WTC11 (cell line): Measurements from ENCODE around the gene HBB. TPM values are rescaled to one million over a fixed set of nuclear protein-coding genes. Genes with fewer than 3 reads are reported as not detected.

Experiments used
- ATAC-seq: fragments of 200-7000 bp; cut with Tn5 transposase; 2 replicates; pipeline ENCODE4 v1.10.0; 2021; ENCODE audit warnings: mild to moderate bottlenecking, moderate library complexity
- CTCF ChIA-PET: fragments of 300-600 bp; sonication (Branson Sonifier 250); formaldehyde crosslinking; loops from one replicate; lab custom pipeline; 2021; ENCODE audit warnings: antibody characterized with exemption; lab: Charles Lee
- POLR2A ChIA-PET: fragments of 350-600 bp; sonication (Branson Sonifier 250); formaldehyde crosslinking; loops from one replicate; lab custom pipeline; 2021; ENCODE audit warnings: antibody characterized with exemption; lab: Charles Lee
- DNase-seq: peaks from one replicate; pipeline ENCODE4 v3.0.0; 2021; ENCODE audit warnings: low spot score
- H3K27ac Mint-ChIP-seq: 2 replicates; pipeline ENCODE4 v1.8.0; 2021; ENCODE audit warnings: mixed read lengths
- H3K27me3 Mint-ChIP-seq: 2 replicates; pipeline ENCODE4 v1.8.0; 2021; ENCODE audit warnings: low read depth, mild to moderate bottlenecking, moderate library complexity, mixed read lengths
- H3K36me3 Mint-ChIP-seq: 2 replicates; pipeline ENCODE4 v1.8.0; 2021; ENCODE audit warnings: mixed read lengths
- H3K4me1 Mint-ChIP-seq: 2 replicates; pipeline ENCODE4 v1.8.0; 2022; ENCODE audit warnings: mixed read lengths
- H3K4me3 Mint-ChIP-seq: 2 replicates; pipeline ENCODE4 v1.8.0; 2021; ENCODE audit warnings: mild to moderate bottlenecking, moderate library complexity, mixed read lengths
- H3K9me3 Mint-ChIP-seq: 2 replicates; pipeline ENCODE4 v1.8.0; 2021; ENCODE audit warnings: mixed read lengths
- AFF4 ChIP-seq: sonication (generic); formaldehyde crosslinking; IDR thresholded peaks from 2 replicates; pipeline ENCODE4 v1.8.1; 2023; ENCODE audit warnings: mild to moderate bottlenecking, missing genetic modification reagents, borderline replicate concordance
- CREB1 ChIP-seq: sonication (generic); formaldehyde crosslinking; IDR thresholded peaks from 2 replicates; pipeline ENCODE4 v1.8.0; 2023; ENCODE audit warnings: mild to moderate bottlenecking, missing genetic modification reagents
- ERG ChIP-seq: fragments of 250-450 bp; sonication (Bioruptor Pico); IDR thresholded peaks from 2 replicates; pipeline ENCODE4 v1.8.0; 2021; ENCODE audit warnings: mild to moderate bottlenecking
- ETV6 ChIP-seq: sonication (generic); formaldehyde crosslinking; IDR thresholded peaks from 2 replicates; pipeline ENCODE4 v1.8.1; 2022; ENCODE audit warnings: mild to moderate bottlenecking, missing genetic modification reagents
- FOXP1 ChIP-seq: sonication (generic); formaldehyde crosslinking; IDR thresholded peaks from 2 replicates; pipeline ENCODE4 v1.8.0; 2022; ENCODE audit warnings: missing genetic modification reagents, mild to moderate bottlenecking, moderate library complexity, borderline replicate concordance
- HMGA2 ChIP-seq: fragments of 250-450 bp; sonication (Bioruptor Pico); IDR thresholded peaks from 2 replicates; pipeline ENCODE4 v1.4.0; 2021; ENCODE audit warnings: mild to moderate bottlenecking, moderate library complexity
- JUN ChIP-seq: sonication (generic); formaldehyde crosslinking; IDR thresholded peaks from 2 replicates; pipeline ENCODE4 v1.8.0; 2023; ENCODE audit warnings: mild to moderate bottlenecking, missing genetic modification reagents
- KAT7 ChIP-seq: sonication (generic); formaldehyde crosslinking; IDR thresholded peaks from 2 replicates; pipeline ENCODE4 v1.8.1; 2023; ENCODE audit warnings: missing genetic modification reagents, mild to moderate bottlenecking, borderline replicate concordance
- MLX ChIP-seq: sonication (generic); formaldehyde crosslinking; IDR thresholded peaks from 2 replicates; pipeline ENCODE4 v1.8.1; 2023; ENCODE audit warnings: mild to moderate bottlenecking, missing genetic modification reagents, moderate library complexity
- MXD4 ChIP-seq: fragments of 250-450 bp; sonication (Bioruptor Pico); IDR thresholded peaks from 2 replicates; pipeline ENCODE4 v1.8.0; 2021; ENCODE audit warnings: mild to moderate bottlenecking, moderate library complexity, borderline replicate concordance
- NFE2L1 ChIP-seq: sonication (generic); formaldehyde crosslinking; IDR thresholded peaks from 2 replicates; pipeline ENCODE4 v1.8.1; 2023; ENCODE audit warnings: missing genetic modification reagents
- NFYB ChIP-seq: sonication (generic); formaldehyde crosslinking; conservative IDR thresholded peaks from 2 replicates; pipeline ENCODE4 v1.8.0; 2022; ENCODE audit warnings: low read depth, missing genetic modification reagents
- OVOL2 ChIP-seq: fragments of 250-450 bp; sonication (Bioruptor Pico); IDR thresholded peaks from 2 replicates; pipeline ENCODE4 v1.9.0; 2021; ENCODE audit warnings: mild to moderate bottlenecking, borderline replicate concordance
- SMAD4 ChIP-seq: sonication (generic); formaldehyde crosslinking; IDR thresholded peaks from 2 replicates; pipeline ENCODE4 v1.8.0; 2022; ENCODE audit warnings: mild to moderate bottlenecking, missing genetic modification reagents
- TEAD1 ChIP-seq: sonication (generic); formaldehyde crosslinking; IDR thresholded peaks from 2 replicates; pipeline ENCODE4 v1.8.0; 2022; ENCODE audit warnings: mild to moderate bottlenecking, missing genetic modification reagents
- USF2 ChIP-seq: sonication (generic); formaldehyde crosslinking; IDR thresholded peaks from 2 replicates; pipeline ENCODE4 v1.8.1; 2023; ENCODE audit warnings: mild to moderate bottlenecking, missing genetic modification reagents, moderate library complexity
- ZBTB21 ChIP-seq: sonication (generic); formaldehyde crosslinking; IDR thresholded peaks from 2 replicates; pipeline ENCODE4 v1.8.1; 2023; ENCODE audit warnings: mild to moderate bottlenecking, missing genetic modification reagents, borderline replicate concordance
- ZNF219 ChIP-seq: sonication (generic); formaldehyde crosslinking; IDR thresholded peaks from 2 replicates; pipeline ENCODE4 v1.8.0; 2023; ENCODE audit warnings: missing genetic modification reagents, mild to moderate bottlenecking, borderline replicate concordance
- ZNF232 ChIP-seq: sonication (generic); formaldehyde crosslinking; IDR thresholded peaks from 2 replicates; pipeline ENCODE4 v1.8.0; 2022; ENCODE audit warnings: mild to moderate bottlenecking, missing genetic modification reagents
- ZNF423 ChIP-seq: fragments of 250-450 bp; sonication (Bioruptor Pico); IDR thresholded peaks from 2 replicates; pipeline ENCODE4 v2.1.2; 2022; ENCODE audit warnings: mild to moderate bottlenecking, moderate library complexity
- total RNA-seq: library from RNA; stranded (reverse); gene quantifications from 3 replicates; pipeline ENCODE4 v1.2.3, GENCODE V29; 2021

Gene HBB
- total RNA-seq, 1 experiment from 2014 or later: not detected

- H3K27me3 Mint-ChIP-seq: no peaks in the 10 kb centered on the region
- ChIA-PET POLR2A (no interaction called here), CTCF (no interaction called here)
- H3K27ac Mint-ChIP-seq: no peak overlapping the region
- no peaks in the 10 kb centered on the region for H3K4me1 Mint-ChIP-seq
- H3K9me3 Mint-ChIP-seq: no peaks in the 10 kb centered on the region
- H3K4me3 Mint-ChIP-seq: no peak overlapping the region
- ATAC-seq (no peak), DNase-seq (no peak)
- no peaks in the 10 kb centered on the region for H3K36me3 Mint-ChIP-seq
- no peak for TF ChIP-seq NFE2L1 (CRISPR knock-in tag)
- no peak for TF ChIP-seq ETV6 (CRISPR knock-in tag)
- no peak for TF ChIP-seq ZBTB21
- no peak for TF ChIP-seq FOXP1
- TF ChIP-seq ERG (CRISPR knock-in tag): no peak
- no peak for TF ChIP-seq ZNF232
- no peak for TF ChIP-seq KAT7 (CRISPR knock-in tag)
- TF ChIP-seq ZNF423 (CRISPR knock-in tag): no peak
- no peak for TF ChIP-seq NFYB (CRISPR knock-in tag)
- TF ChIP-seq JUN (CRISPR knock-in tag): no peak
- TF ChIP-seq MXD4 (CRISPR knock-in tag): no peak
- TF ChIP-seq USF2: no peak
- no peak for TF ChIP-seq TEAD1
- no peak for TF ChIP-seq SMAD4 (CRISPR knock-in tag)
- TF ChIP-seq AFF4: no peak
- no peak for TF ChIP-seq ZNF219
Observed at GRCh38 chr11:5232176-5232575, 5.3 kb upstream of the HBB start.

GRCh38 chr11:5231111-5231510 is 4.2 kb upstream of the HBB start:
- CTCF ChIA-PET: no interaction called here
- H3K4me3 Mint-ChIP-seq: no peak overlapping the region
- ATAC-seq: no peak
- TF ChIP-seq AFF4 (no peak), CREB1 (no peak), MLX (CRISPR knock-in tag) (no peak), MXD4 (CRISPR knock-in tag) (no peak), HMGA2 (CRISPR knock-in tag) (no peak), OVOL2 (CRISPR knock-in tag) (no peak)
- TF ChIP-seq, all 79 proteins: peak for 0
- Mint-ChIP-seq H3K9me3 (no peaks in the 10 kb centered on the region), H3K36me3 (no peaks in the 10 kb centered on the region), H3K27me3 (no peaks in the 10 kb centered on the region), H3K4me1 (no peaks in the 10 kb centered on the region), H3K27ac (no peak overlapping the region)
- DNase-seq: no peak
- POLR2A ChIA-PET: no interaction called here
